Measurements from ENCODE around the gene RFX1.
"Not testable (repeated sequence)": the region's sequence is repeated elsewhere in the genome, so short reads cannot be mapped to it uniquely, and the experiment has no call there.

The RFX1 gene

DNA sequence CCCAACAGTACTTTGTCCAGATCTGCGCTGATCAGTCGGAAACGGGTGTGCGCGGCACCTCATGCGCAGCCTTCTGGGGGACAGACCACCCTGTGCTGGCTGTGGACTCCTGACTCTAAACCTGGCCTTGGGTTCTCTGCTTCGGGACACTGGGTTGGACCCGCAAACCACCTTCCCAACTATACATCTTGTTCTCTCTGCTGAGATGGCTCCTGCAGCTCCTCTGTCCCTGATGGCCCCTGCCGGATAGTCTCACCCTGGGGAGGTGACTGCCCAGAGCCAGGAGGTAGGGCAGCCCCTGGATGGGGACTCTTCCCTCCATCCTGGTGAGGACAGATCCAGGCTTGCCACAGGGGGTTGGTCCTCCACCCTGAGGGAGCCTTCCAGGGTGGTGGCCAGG is 23.3 kb downstream of the RFX1 start:
- Mint-ChIP-seq H3K9me3 (no peaks in the 10 kb centered on the region), H3K4me1 (ENCODE audit: low read depth) (peaks cover 32% of the 10 kb centered on the region), H3K4me3 (no peak overlapping the region), H3K36me3 (ENCODE audit: low read depth) (no peaks in the 10 kb centered on the region), H3K27ac (no peak overlapping the region), H3K27me3 (ENCODE audit: low read depth) (no peaks in the 10 kb centered on the region)
- DNase-seq (ENCODE audit: low spot score), result no peak

DNA sequence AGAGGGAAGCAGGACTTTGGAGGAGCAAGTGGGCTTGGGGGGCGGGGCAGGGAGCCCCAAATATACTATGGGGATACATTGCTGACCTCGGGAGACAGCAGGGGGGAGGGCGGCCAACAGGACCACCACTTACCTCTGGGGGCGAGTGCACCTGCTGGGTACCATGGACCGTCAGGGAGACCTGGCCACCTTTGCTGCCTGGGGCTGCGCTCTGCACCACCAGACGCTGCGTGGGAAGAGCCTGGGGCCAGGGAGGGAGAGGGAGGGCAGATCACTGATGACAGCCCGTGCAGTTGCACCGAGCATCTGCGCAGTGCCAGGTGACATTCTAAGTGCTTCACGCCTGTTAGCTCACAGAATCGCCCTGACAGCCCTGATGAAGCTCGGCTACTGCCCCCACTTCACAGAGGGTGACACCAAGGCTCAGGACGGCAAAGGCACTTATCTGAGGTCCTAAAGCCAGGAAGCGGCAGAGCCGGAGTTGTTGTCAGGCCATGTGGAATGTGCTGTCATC is 24.1 kb downstream of the RFX1 start:
- H3K27ac Mint-ChIP-seq, result no peak overlapping the region
- H3K4me1 Mint-ChIP-seq (ENCODE audit: low read depth), result peaks cover 25% of the 10 kb centered on the region
- no peaks in the 10 kb centered on the region for H3K36me3 Mint-ChIP-seq (ENCODE audit: low read depth)
- no peak overlapping the region for H3K4me3 Mint-ChIP-seq
- H3K27me3 Mint-ChIP-seq (ENCODE audit: low read depth), result no peaks in the 10 kb centered on the region
- no peak for DNase-seq (ENCODE audit: low spot score)
- H3K9me3 Mint-ChIP-seq, result no peaks in the 10 kb centered on the region

DNA sequence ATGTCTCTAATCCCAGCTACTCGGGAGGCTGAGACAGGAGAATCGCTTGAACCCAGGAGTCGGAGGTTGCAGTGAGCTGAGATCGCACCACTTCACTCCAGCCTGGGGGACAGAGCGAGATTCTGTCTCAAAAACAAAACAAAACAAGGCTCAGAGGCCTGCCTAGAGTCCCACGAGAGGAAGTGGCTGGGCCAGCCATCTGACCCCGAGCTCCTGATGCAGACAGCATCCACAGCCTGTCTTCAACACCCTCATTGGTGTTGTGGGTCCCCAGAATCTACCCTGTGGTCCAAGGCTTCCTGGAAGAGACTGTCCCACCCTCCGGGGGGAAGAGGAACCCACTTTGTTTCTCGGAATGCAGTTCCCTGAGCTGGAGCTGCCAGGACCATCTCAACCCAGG is 24.7 kb downstream of the RFX1 start:
- Mint-ChIP-seq H3K4me1 (ENCODE audit: low read depth) (peaks cover 22% of the 10 kb centered on the region), H3K27me3 (ENCODE audit: low read depth) (no peaks in the 10 kb centered on the region), H3K4me3 (no peak overlapping the region), H3K36me3 (ENCODE audit: low read depth) (peaks cover under 1% of the 10 kb centered on the region), H3K9me3 (no peaks in the 10 kb centered on the region), H3K27ac (peak overlapping the region; percentile 26)
- DNase-seq (ENCODE audit: low spot score), result no peak

DNA sequence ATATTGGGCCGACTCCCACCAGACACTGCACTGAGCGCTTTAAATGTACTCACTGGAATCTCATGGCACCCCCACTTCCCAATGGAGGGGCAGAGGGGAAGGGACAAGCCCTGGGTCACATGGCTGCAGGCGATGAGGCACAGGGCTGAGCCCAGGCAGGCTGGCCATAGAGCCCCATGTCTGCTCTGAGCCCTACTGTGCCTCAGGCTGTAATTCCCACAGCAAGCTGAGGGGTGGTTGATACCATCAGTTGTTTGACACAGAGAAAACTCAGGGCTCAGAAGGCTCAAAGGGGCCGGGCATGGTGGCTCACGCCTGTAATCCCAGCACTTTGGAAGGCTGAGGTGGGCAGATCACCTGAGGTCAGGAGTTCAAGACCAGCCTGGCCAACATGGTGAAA is 25.1 kb downstream of the RFX1 start:
- Mint-ChIP-seq H3K36me3 (ENCODE audit: low read depth) (peaks cover 2% of the 10 kb centered on the region), H3K9me3 (no peaks in the 10 kb centered on the region), H3K4me3 (no peak overlapping the region), H3K4me1 (ENCODE audit: low read depth) (peaks cover 21% of the 10 kb centered on the region), H3K27ac (peak overlapping the region; percentile 26), H3K27me3 (ENCODE audit: low read depth) (no peaks in the 10 kb centered on the region)
- DNase-seq (ENCODE audit: low spot score), result no peak

DNA sequence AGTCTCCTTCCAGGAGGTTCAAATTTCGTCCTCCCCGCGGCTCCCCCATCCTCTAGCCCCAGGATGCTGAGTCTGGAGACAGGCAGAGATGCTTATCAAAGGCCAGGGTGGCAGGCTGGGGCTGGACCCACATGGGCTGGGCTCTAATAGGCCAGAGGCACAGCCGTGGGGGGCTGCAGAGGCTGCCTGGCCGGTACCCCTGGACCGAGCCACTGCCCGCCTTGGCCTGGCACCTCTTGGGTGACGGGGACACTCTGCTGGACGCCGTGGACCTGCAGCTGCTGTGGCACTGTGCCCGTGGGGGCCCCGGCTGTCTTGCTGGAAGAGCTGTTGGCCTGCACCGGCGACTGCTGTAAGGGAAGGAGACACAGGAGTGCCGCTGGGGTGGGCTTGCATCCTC is 25.8 kb downstream of the RFX1 start:
- Mint-ChIP-seq H3K36me3 (ENCODE audit: low read depth) (peaks cover 2% of the 10 kb centered on the region), H3K4me1 (ENCODE audit: low read depth) (peaks cover 16% of the 10 kb centered on the region), H3K27ac (no peak overlapping the region), H3K4me3 (no peak overlapping the region), H3K9me3 (no peaks in the 10 kb centered on the region), H3K27me3 (ENCODE audit: low read depth) (no peaks in the 10 kb centered on the region)
- no peak for DNase-seq (ENCODE audit: low spot score)

DNA sequence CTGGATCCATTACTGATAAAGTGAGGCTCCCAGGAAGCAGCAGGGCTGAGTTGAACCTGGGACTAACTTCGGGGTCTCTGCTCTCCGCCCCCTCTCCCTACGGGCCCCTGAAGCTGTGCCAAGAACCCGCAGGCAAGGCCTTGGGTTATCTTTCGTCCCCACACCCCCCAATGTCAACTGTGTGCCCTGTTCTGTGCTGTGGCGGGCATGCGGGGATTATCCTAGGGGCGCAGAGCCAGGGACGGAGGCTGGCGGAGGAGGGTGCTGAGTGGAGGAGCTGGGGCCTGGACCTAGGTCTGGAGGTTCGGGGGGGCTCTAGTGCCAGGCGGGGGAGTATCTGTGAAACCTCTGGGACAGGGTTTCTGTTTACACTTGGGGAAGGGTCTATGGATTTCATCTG is 26.4 kb downstream of the RFX1 start:
- Mint-ChIP-seq H3K27ac (no peak overlapping the region), H3K36me3 (ENCODE audit: low read depth) (peaks cover 2% of the 10 kb centered on the region), H3K27me3 (ENCODE audit: low read depth) (no peaks in the 10 kb centered on the region), H3K4me1 (ENCODE audit: low read depth) (peaks cover 11% of the 10 kb centered on the region), H3K9me3 (no peaks in the 10 kb centered on the region), H3K4me3 (no peak overlapping the region)
- no peak for DNase-seq (ENCODE audit: low spot score)

DNA sequence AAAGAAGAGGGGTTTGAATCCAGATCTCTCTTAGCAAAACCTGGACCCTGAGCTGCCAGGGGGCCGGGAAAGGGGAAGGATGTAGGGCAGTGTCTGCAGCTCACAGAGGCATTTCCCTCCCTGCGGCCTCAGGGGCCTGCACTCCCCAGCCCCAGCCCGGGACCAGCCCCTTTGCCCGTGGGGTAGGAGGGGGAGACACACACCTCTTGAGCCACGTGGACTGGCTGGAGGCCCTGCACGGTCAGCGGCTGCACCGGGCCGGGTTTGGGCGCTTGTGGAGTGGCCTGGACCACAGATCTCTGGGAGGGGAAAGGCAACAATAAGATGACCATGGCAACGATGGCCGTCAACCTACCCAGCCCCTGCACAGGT is 26.9 kb downstream of the RFX1 start:
- no peak for DNase-seq (ENCODE audit: low spot score)
- no peaks in the 10 kb centered on the region for H3K27me3 Mint-ChIP-seq (ENCODE audit: low read depth)
- peaks cover 5% of the 10 kb centered on the region for H3K36me3 Mint-ChIP-seq (ENCODE audit: low read depth)
- H3K4me3 Mint-ChIP-seq, result no peak overlapping the region
- H3K9me3 Mint-ChIP-seq, result no peaks in the 10 kb centered on the region
- peaks cover 14% of the 10 kb centered on the region for H3K4me1 Mint-ChIP-seq (ENCODE audit: low read depth)
- no peak overlapping the region for H3K27ac Mint-ChIP-seq

DNA sequence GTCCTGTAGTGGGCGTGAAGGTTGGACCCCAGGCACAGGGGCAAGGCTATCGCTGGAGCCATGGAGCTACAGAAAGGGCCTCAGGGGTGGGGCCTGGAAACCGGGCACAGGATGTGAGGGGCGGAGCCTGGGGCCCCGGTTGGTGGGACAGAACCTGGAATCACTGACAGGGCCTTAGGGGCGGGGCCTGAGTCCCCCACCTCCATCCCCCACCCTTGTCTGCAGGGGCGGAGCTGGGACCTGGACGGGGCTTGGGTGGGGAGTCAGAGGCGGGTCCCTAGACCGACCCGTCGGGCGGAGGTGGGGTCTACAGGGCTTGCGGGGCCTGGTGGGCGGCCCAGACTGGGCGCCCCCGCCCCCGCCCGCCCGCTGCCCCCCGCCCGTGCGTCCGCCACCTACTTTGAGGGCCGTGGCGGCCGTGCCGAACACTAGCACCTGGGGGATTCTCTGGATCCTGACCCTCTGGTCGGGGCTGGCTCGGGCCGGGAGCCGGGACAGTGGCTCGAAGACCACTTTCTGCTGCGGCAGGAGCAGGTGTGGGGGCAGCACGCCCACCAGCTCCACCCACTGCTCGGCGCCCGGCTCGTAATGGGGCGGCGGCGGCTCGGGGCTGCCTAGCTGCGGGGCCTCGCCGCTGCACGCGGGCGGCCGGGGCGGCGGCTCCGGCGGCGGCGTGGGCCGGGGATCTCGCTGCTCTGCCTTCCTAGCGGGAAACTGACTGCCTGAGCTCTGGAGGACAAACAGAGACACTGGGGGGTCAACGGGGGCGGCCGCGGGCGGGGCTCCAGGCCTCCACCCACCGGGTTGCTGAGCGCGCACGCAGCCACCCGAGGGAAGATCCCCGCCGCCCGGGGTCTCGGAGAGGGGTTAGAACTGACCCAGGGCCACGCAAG is 27.5 kb downstream of the RFX1 start:
- H3K27me3 Mint-ChIP-seq (ENCODE audit: low read depth), result no peaks in the 10 kb centered on the region
- H3K9me3 Mint-ChIP-seq, result no peaks in the 10 kb centered on the region
- DNase-seq (ENCODE audit: low spot score), result no peak
- H3K4me3 Mint-ChIP-seq, result no peak overlapping the region
- H3K36me3 Mint-ChIP-seq (ENCODE audit: low read depth), result peaks cover 8% of the 10 kb centered on the region
- H3K4me1 Mint-ChIP-seq (ENCODE audit: low read depth), result peaks cover 18% of the 10 kb centered on the region
- H3K27ac Mint-ChIP-seq, result no peak overlapping the region

DNA sequence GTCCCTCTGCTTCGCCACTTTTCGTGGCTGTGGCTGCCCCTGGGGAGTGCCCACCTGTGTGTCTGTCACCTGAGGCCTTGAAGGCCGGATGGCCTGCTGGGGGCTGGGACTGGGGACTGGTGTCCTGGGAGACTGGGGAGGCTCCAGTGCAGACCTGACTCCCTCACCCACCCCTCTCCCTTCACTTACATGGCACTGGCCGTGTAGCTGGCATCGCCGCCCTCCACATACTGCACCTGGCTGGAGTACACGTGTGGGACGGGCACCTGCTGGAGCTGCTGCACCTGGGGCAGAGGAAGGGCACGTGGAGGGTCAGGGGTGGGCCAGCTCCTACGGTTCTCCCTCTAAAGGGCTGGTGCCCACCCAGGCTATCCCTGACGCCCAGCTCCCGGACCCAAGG is 28.3 kb downstream of the RFX1 start:
- peaks cover 11% of the 10 kb centered on the region for H3K36me3 Mint-ChIP-seq (ENCODE audit: low read depth)
- no peak for DNase-seq (ENCODE audit: low spot score)
- no peaks in the 10 kb centered on the region for H3K27me3 Mint-ChIP-seq (ENCODE audit: low read depth)
- H3K27ac Mint-ChIP-seq, result no peak overlapping the region
- H3K4me3 Mint-ChIP-seq, result no peak overlapping the region
- no peaks in the 10 kb centered on the region for H3K9me3 Mint-ChIP-seq
- peaks cover 14% of the 10 kb centered on the region for H3K4me1 Mint-ChIP-seq (ENCODE audit: low read depth)

DNA sequence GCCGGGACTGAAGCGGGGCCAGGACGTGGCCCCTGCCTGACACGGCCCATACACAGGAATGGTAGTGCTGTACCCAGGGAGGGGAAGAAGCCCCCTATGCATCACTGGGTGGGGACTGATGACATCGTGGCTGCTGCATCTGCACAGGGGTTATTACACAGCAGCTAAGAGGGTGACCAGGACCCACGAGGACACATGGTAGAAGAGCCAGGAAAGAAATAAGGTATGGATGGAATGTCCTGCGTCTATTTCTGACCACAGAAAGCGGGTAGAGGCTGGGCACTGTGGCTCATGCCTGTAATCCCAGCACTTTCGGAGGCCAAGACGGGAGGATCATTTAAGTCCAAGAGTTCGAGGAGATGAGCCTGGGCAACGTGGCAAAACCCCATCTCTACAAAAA is 29.7 kb downstream of the RFX1 start:
- Mint-ChIP-seq H3K4me3 (no peak overlapping the region), H3K27me3 (ENCODE audit: low read depth) (no peaks in the 10 kb centered on the region), H3K4me1 (ENCODE audit: low read depth) (peaks cover 7% of the 10 kb centered on the region), H3K9me3 (no peaks in the 10 kb centered on the region), H3K27ac (peak overlapping the region; percentile 1), H3K36me3 (ENCODE audit: low read depth) (peaks cover 11% of the 10 kb centered on the region)
- DNase-seq (ENCODE audit: low spot score), result no peak

DNA sequence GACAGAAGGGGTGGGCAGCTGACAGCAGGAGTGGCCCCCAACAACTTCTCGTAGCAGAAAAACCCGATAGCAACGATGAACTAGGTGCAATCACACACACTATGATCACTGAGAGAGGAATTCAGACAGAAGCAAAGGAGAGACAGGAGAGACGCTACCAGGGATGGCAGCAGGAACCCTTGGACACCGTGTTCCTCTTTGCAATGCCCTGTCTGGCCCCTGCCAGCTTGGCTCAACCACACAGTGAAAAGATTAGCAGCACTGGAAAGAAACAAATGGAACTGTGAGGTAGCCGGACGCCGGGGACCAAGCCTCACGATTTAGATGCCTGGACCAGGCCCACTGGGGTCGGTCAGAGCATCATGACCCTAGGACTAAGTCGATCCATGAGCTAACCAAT is 30.2 kb downstream of the RFX1 start:
- H3K4me1 Mint-ChIP-seq (ENCODE audit: low read depth), result peaks cover 7% of the 10 kb centered on the region
- no peak for DNase-seq (ENCODE audit: low spot score)
- H3K27me3 Mint-ChIP-seq (ENCODE audit: low read depth), result no peaks in the 10 kb centered on the region
- no peak overlapping the region for H3K4me3 Mint-ChIP-seq
- H3K9me3 Mint-ChIP-seq, result no peaks in the 10 kb centered on the region
- peak overlapping the region; percentile 1 for H3K27ac Mint-ChIP-seq
- peaks cover 11% of the 10 kb centered on the region for H3K36me3 Mint-ChIP-seq (ENCODE audit: low read depth)

DNA sequence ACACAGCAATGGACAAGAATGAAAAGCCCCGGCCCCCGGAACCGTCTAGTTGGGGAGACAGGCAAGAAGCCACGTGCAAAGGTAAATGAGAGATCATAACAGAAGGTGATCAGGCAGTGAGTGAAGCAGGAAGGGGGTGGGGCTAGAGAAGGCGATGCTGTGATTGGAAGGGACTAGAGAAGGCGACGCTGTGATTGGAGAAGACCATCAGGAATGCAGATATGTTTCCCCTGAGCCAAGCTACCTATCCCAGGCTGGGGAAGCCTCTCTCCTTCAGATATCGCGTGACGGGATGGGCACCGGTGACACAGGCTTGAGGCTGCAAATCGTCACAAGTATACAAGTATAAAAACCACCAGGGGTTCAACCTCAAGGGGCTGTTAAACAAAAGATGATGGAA is 32.0 kb downstream of the RFX1 start:
- Mint-ChIP-seq H3K4me3 (no peak overlapping the region), H3K27me3 (ENCODE audit: low read depth) (no peaks in the 10 kb centered on the region), H3K4me1 (ENCODE audit: low read depth) (peaks cover 7% of the 10 kb centered on the region), H3K27ac (peak overlapping the region; percentile 16), H3K9me3 (no peaks in the 10 kb centered on the region), H3K36me3 (ENCODE audit: low read depth) (peaks cover 12% of the 10 kb centered on the region)
- no peak for DNase-seq (ENCODE audit: low spot score)

DNA sequence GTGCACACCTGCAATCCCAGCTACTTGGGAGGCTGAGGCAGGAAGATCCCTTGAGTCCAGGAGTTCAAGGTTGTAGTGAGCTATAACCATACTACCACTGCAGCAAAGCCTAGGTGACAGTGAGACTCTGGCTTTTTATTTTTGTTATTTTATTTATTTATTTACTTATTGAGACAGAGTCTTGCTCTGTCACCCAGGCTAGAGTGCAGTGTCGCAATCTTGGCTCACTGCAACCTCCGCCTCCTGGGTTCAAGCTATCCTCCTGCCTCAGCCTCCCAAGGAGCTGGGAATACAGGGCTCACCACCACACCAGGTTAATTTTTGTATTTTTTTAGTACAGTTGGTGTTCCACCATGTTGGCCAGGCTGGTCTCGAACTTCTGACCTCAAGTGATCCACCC is 32.6 kb downstream of the RFX1 start:
- not testable (repeated sequence) for H3K27me3 Mint-ChIP-seq (ENCODE audit: low read depth); DNase-seq (ENCODE audit: low spot score); H3K4me1 Mint-ChIP-seq (ENCODE audit: low read depth); H3K9me3 Mint-ChIP-seq; H3K4me3 Mint-ChIP-seq; H3K27ac Mint-ChIP-seq
- H3K36me3 Mint-ChIP-seq (ENCODE audit: low read depth), result peaks cover 17% of the 10 kb centered on the region

DNA sequence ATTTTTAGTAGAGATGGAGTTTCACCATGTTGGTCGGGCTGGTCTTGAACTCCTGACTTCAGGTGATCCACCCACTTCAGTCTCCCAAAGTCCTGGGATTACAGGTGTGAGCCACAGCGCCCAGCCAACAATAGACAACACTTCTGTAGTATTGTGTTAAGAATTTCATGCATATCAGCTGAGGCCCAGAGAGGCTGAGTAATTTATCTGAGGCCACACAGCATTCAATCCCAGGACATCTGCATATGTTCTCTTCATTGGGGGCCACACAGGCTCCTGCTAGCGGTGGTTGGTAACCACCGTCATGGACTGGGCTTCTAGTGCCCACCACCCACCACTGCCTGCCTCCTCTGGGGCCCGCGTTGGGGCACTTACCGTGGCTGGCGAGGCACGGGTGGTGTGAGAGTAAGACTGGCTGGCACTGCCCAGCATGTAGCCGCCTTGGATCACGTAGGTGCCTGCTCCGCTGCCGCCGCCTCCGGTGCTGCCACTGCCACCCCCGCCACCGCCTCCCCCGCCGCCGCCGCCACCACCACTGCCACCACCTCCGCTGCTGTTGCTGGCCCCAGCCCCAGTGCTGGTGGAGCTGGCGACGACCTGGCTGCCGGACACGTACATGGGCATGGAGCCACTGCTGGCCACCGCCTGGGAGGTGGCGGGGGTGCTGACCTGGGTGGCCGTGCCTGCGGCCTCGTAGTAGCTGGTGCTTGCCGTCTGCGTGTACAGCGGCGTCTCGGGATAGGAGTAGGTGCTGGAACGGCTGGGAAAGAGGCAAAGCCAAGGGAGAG is 33.6 kb downstream of the RFX1 start:
- no peak for DNase-seq (ENCODE audit: low spot score)
- H3K27ac Mint-ChIP-seq, result no peak overlapping the region
- peaks cover 7% of the 10 kb centered on the region for H3K4me1 Mint-ChIP-seq (ENCODE audit: low read depth)
- no peak overlapping the region for H3K4me3 Mint-ChIP-seq
- no peaks in the 10 kb centered on the region for H3K9me3 Mint-ChIP-seq
- peaks cover 17% of the 10 kb centered on the region for H3K36me3 Mint-ChIP-seq (ENCODE audit: low read depth)
- H3K27me3 Mint-ChIP-seq (ENCODE audit: low read depth), result no peaks in the 10 kb centered on the region
